Transverse colon (tissue), 3 donors: Measurements from ENCODE around the gene CDC14B.

Experiments
- CTCF ChIP-seq, 5 experiments: fragments of 200-600 bp in 3 of 5; fragments of 450-650 bp in 2 of 5; sonication (generic) in 3 of 5; IDR thresholded peaks; 1 replicate in 2 of 5; 2 replicates in 3 of 5; pipeline ENCODE4 v1.5.1; 2016 to 2017; ENCODE audit warnings: antibody characterized with exemption in 5 of 5, inconsistent platforms in 3 of 5, mild to moderate bottlenecking in 2 of 5, moderate library complexity in 1 of 5
- POLR2A ChIP-seq: fragments of 450-650 bp; IDR thresholded peaks from one replicate; pipeline ENCODE4 v1.6.1; 2016; ENCODE audit warnings: antibody characterized with exemption, mild to moderate bottlenecking, moderate library complexity

DNA sequence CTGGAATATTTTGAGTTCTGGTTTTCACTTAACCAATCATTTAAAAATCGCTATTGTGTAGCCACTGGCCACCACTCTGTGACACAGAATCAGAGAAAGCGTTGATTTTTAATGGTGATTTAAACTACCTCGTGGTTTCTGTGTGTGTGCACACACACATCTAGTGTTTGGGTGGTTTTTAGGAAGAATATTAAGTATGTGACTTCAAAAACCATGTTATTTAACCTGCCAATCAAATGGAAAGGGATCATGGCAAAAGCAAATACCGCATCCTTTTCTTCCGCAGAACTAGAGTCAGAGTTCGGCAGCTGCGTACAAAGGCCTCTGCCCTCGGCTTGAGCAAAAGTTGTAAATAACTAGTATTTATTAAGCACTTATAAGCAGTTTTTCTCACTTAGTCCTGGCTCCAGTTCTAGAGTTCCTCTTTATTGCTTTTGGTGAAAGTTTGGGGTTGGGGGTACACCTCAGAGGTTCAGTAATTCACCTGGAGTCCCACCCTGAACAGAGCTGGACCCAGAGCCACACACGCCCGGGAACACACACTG, 129.0 kb downstream of the CDC14B start:
- TF ChIP-seq POLR2A, result no peak
- no peak for TF ChIP-seq CTCF (IDR thresholded peaks at IDR 0.05)
